Measurements from ENCODE around the gene KRTAP10-3.
"Not testable (repeated sequence)": the region's sequence is repeated elsewhere in the genome, so short reads cannot be mapped to it uniquely, and the experiment has no call there.

KRTAP10-3 gene

DNA sequence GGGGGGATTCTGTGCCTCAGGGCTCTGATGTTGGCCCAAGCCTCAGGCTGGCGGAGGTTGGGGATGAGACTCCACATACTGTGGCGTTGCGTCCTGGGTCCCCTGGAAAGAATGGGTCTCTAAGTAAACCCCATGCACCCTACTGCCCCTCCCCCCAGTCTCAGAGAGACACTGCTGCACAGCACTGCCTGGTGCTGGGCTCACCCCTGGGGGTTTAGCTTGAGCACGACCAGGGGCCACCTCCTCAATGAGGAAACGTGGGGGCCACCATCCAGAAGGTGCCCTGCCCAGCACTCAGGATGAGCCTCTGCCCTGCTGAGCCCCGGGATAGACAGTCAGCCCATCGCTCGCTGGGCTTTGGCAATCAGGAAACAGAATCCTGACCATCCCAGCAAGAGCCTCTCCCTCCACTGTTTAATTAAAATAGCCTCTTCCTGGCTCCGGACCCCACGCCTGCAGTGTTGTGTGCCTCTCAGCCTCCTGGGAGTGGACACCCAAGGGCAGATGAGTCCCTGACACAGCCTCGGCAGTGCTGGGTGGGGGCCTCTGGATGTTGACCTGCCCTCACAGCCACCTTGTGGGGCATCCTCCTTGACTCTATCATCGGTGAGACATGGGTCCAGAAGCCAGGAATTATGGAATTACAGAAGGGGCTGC is 11.4 kb upstream of the KRTAP10-3 start:
- DNase-seq, result no peak

DNA sequence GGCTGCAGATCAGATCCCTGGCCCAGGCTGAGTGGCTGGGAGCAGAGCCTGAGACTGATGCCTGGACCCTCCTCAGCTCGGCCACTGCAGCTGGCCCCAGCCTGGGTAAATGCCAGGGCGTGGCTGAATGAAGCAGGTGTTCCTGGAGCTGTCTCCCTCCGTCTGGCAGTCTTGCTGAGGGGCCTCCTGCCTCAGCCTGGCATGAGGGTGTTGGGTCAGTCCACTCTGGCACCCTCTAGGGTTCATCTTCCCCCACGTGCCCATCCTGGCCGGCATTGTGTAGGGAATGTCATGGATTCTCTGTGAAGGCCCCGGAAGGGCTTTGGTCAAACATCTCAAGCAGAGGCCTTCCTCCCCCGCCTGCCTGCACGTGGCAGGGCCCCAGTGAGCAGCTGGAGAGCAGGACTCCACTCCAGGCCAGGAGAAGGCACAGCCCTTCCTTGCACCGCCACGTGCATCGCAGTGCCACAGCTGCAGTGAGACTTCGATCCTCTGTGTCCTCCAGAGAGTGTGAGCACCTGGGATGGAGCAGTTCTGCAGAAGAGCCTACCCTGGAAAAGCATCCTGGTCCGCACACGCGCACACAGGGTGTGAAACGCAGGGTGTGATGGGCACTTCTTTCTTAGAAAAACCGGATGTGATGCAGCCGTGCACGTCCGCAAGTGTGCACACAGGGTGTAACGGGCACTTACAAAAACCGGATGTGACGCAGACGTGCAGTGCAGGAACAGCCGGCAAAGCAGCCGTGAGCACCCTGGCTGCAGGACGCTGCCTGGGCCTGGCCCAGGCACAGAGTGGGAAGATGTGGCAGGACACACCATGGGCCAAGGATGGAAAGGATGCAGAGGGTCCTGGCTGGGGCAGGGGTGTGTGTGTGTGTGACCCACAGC is 10.3 kb upstream of the KRTAP10-3 start:
- DNase-seq, result peak in 1 of 2 experiments; percentile 66

DNA sequence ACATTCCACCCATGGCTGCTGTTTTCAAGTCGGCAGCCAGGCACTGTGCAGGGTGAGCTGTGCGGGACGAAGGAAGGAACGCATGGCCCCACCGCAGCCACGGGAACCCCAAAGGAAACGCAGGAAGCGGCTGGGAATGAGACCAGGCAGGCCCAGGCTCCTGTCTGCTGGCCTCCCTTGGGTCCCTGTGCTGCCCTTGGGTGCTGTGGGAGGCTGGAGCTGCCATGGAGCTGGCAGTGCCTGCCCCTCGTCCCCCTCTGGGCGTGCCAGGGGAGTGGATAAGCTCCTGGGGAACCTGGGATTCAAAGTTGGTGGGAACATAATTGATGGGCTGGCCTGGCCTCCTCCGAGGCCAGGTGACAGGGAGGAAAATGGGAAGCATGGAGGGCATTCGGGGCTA is 9.7 kb upstream of the KRTAP10-3 start:
- no peak for DNase-seq

DNA sequence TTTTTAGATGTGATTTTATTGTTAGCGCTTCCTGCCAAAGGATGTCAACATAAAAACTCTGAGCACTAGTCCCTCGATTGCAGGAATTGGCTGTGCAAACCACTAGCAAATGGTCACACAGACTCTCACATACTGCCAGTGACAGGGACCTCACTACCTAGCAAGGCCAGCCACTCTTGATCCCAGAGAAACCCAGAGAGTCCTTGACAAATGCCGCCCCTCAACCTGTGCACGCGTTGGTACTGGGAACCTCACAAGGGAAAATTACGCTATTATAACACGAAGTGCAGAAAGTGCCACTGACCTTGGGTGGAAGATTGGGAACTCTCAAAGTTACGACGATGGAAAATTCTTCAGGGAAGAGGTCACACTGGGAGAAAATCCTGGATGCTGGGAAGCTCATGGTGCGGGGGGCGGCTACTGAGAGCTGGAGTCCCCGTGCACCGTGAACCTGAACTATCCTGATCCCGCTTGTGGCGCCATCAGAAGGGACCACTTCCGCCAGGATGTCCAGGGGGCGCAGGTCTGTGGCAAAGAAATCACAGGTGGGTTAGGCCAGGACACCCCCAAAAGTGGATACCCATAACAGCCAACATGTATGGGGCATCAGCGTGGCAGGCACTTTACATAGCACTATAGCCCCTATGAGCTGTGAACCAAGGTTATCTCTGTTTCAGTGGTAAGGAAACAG is 9.0 kb upstream of the KRTAP10-3 start:
- DNase-seq, result no peak

DNA sequence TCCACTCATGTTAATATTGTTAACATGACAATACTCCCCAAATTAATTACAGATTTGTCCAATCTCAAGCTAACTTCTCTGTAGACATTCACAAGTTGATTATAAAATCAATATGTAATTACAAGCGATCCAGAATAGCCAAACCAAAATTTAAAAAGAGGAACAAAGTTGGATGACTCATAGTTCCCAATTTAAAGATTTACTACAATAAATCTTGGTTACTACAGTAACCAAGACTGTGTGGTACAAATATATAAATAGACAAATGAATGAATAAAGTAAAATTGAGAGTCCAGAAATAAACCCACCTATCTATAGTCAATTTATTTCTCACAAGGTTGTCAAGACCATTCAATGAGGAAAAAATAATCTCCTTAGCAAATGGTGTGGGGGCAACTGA is 7.8 kb upstream of the KRTAP10-3 start:
- no peak for DNase-seq

DNA sequence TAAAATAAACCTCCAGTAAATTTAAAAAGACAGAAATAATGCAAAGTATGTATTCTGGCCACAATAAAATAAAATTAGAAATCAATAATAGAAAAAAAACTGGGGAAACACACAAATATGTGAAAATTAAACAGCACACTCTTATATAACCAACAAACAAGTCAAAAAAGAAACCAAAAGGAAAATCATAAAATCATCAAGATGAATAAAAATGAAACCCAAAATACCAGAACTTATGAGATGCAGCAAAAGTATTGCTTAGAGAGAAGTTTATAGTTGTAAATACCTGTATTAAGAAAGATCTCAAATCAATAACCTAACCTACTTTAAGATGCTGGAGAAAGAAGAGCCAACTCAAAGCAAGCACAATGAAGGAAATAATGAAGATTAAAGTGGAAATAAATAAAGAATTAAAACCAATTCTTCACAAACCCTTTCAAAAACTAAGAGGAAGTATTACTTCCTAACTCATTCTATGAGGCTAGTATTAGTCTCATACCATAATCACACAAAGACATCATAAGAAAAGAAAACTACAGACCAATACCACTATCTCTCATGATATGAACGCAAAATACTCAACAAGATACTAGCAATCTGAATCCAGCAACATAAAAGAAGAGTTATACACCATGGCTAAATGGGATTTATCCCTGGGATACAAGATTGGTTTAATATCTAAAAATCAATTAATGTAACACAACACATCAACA is 6.4 kb upstream of the KRTAP10-3 start:
- DNase-seq, result no peak

DNA sequence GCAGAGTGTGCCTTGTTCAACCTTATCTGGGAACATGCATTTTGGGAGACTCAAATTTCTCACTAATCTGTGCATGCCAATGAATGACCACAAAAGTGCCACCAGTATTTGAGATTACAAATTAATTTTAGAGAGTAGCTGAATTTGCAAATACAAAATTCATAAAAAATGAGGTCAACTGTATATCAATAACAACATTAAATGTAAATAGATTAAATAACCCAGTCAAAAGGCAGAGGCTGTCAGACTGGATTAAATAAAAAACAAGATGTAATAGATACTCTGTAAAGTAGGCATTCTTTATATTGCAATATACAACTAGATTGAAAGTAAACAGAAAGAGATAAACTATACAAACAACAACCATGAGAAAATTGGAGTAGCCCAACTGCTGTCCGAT is 5.5 kb upstream of the KRTAP10-3 start:
- no peak for DNase-seq

DNA sequence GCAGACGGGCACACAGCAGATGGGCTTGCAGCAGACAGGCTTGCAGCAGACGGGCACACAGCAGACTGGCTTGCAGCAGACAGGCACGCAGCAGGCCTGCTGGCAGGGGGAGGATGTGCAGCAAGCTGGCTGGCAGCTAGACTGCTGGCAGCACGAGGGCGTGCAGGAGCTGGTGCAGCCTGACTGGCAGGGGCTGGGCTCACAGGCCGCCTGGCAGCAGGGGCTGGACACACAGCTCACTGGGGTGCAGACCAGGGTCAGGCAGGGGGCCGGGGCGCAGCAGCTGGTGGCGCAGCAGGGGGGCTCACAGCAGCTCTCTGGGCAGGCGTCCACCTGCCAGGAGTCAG is 293 bp downstream of the KRTAP10-3 start:
- DNase-seq, result peak in 1 of 2 experiments; percentile 8

DNA sequence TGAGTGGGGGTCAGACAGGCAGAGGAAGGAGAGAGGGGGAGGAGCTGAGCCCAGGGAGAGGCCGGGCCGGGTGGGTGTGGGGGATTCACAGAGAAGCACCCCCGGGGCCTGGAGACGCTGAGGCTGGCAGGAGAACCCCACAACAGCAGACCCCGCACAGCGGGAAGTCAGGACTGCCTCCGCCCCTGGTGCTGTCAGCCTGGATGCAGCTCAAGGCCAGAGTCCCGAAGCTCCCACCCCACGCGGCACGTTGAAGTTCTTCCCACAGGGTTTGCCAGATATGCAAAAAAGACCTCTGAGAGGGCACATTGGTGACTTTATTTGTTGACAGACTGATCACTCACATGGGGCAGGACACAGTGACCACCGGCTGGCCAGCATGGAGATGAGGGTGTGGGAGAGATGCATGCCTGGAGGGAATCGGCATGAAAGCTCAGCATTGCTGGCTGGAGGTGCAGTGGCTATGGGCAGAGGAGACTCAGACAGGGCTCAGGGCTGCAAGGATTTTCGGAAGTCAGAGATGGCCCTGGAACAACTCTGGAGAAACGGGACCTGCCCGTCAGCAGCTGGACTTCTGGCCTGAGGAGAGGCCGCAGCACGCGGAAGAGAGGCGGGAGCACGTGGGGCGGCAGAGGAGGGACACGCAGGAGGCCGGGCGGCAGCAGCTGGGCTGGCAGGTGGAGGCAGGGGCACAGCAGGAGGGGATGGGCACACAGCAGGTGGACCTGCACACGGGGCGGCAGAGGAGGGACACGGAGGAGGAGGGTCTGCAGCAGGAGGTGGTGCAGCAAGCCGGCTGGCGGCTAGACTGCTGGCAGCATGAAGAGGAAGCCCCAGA is 885 bp downstream of the KRTAP10-3 start:
- DNase-seq, result no peak

DNA sequence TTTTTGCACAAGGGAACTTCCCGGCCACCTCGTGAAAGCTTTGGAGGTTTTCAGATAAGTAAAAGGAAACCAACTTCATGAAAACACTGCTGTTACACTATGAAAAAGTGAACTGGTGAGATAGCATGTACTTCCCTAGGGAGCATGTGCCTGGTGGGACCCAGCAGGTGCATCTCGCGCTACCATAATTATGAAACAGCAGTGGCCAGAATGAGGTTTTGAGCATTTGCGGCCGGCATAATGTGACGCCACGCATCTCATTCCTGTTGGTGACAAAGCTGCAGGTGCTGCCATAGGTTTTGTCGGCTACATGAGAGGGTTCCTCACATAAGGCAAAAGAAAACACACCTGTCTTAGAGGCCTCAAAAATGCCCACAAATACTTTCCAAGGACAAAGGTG is 1.7 kb downstream of the KRTAP10-3 start:
- no peak for DNase-seq

DNA sequence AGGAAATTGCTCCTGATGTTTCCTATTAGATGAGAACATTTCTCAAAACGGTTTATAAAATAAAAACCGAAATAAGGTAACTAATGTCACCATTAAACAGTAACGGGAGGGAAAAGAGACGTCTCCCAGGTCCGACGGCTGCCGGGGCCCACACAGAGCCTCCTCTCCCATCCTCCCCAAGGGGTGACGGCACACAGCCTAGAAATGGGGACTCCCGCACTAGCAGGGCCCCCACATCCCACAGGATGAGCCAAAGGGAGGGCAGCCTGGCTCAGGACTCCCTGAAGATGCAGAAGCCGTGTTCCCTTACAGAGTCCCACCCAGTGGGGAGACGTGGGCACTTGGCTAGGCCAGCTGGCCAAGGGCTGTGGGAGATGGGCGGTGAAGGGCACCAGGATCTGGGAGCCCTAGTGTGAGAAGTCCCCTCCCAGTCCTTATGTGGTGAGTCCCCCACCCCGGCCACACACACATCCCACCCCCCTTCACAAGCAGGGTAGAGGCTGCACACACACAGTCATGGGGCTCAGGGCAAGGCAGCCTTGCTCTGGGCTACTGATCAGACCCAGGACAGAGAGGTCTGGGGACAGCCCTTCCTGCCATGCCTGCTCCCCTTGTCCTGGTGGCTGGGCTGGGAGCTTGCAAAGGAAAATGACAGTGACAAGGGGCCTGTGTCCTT is 3.3 kb downstream of the KRTAP10-3 start:
- DNase-seq, result no peak

DNA sequence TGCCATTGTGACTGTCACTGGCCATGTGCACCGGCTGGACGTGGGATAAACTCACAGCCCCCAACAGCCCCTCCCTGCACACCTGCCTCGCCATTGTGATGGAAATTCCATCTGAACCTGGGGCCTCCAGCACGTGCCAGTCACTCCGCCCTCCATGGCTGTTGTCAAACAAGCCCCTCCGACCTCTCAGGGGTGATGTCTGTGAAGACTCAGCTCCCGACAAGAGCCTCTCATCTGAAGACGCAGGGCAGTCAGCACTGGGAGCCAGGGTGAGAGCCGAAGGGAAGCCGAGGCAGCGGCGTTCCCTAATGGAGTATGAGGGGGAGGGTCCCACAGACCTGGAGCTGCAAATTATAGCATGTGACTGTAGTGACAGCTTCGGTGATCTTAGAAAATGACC is 5.9 kb downstream of the KRTAP10-3 start:
- no peak for DNase-seq

DNA sequence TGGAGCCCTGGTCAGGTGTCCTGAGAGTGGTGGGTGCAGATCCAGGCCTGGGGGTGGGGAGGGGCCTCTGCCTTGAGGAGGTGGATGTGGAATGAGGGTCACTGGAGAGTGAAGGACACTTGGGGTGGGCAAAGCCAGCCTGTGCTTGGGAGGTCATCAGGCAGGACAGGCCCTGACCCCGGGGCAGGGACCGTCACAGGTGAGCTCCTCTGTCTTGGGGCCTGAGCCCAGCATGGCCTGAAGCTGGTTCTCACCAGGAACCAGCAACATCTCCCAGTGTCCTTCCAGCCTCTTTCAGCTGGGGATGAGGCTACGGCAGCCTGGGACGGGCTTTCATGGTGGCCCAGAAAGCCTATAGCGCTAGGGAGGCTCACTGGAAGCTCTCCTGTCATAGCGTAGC is 6.5 kb downstream of the KRTAP10-3 start:
- DNase-seq, result no peak

DNA sequence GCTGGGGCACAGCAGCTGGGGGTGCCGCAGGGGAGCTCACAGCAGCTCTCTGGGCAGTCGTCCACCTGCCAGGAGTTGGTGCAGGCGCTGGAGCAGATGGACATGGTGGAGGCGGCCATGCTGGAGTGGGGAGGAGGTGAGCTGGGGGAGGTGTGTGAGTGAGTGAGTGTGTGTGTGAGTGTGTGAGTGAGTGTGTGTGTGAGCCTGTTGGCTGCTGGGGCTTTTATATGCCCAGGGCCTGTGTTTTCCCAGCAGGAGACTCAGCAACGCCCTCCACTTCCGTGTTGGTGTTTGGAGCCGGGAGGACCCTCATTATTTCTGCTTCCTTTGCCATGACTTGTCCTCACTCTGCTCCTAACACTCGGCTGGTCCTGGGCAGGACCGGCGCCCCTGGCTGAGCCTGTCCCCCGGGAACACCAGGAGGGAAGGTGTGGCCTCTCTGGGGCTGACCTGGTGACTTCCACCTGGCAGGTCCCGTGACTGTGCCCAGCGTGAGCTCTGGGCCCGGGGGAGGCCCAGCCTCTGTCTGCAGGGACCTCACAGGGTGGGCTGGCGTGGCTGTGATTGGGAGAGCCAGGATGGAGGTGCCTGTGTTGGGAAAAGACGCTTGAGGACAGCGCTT is 7.1 kb downstream of the KRTAP10-3 start, which contains the start of gene KRTAP10-2:
TSS of gene KRTAP10-2 (minus strand) at position 166 of the 622 bp plus-strand sequence. CDS start at position 119, 47 bp downstream.
- DNase-seq, result peak in 1 of 2 experiments; percentile 26

DNA sequence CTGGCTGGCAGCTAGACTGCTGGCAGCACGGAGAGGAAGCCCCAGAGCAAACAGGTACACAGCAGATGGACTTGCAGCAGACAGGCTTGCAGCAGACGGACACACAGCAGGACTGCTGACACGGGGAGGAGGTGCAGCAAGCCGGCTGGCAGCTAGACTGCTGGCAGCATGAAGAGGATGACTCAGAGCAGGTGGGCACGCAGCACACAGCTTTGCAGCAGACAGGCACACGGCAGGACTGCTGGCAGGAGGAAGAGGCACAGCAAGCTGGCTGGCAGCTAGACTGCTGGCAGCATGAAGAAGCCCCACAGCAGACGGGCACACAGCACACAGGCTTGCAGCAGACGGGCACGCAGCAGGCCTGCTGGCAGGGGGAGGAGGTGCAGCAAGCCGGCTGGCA is 7.8 kb downstream of the KRTAP10-3 start:
- no peak for DNase-seq

DNA sequence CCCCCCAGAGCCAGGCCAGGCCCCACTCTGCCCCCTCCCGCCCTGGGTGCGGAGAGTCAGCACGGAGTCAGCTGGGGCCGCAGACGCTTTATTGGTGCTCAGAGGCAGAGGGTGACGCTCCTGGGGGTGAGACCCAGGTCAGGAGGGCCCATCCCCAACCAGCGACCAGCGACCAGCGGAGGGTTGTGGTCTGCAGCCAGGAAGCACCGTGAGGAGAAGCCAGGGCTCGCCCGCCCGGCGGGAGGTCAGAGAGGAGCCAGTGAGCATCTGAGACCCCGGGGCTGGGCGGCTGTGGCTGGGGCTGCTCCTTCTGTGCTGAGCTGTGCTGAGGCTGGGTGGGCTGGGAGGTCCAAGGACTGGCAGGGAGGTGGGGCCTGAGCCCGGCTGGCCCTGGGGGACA is 8.3 kb downstream of the KRTAP10-3 start:
- not testable (repeated sequence) for DNase-seq

DNA sequence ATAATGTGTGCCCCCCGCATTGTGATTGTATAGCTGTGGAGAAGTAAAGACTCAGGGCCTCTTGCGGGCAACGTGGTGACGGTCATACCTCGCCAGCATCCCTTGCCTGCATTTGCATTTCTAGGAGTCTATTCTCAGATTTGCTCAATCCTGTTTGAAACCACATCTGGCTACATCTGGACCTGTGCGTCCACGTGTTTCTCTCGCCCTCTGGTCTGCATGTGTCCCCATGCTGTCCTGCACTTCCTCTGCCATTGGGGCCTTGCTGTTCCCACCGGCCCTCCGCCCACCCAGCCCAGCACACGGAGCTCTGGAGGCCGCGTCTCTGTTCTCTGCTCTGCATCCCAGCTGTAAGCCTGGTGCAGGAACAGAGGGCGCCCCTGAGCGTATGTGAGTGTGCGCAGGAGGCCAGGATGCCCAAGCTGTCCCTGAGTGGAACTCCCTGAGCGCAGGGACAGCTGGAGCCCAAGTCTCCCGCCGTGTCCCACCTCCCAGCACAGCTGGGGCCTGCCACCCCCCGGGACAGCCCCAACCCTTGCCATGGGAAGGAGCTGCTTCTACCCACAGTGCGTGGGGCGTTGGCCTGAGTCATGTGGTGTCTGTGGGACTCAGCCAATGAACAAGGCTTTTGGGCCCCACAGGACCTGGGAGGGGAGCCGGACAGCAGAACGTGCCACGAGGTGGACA is 8.9 kb downstream of the KRTAP10-3 start:
- DNase-seq, result peak in 1 of 2 experiments; percentile 75

DNA sequence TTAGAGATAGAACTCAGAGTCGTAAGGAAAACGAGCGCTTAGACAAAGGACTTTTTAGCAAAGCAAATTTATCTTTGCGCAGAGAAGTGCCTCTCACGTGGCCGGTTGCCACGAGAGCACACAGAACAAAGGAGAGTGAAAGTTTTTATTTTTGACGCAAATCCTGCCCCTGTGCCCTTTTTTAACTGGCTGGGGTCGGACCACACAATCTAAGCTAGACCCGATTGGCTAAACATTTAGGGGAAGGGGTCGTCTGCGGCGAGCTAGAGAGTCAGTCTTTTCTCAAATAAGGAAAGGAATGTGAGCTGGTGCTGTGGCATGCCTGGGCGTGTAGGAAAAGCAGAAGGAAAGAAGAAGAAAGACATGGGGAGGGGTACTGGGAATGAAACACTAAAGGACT is 9.7 kb downstream of the KRTAP10-3 start:
- no peak for DNase-seq

DNA sequence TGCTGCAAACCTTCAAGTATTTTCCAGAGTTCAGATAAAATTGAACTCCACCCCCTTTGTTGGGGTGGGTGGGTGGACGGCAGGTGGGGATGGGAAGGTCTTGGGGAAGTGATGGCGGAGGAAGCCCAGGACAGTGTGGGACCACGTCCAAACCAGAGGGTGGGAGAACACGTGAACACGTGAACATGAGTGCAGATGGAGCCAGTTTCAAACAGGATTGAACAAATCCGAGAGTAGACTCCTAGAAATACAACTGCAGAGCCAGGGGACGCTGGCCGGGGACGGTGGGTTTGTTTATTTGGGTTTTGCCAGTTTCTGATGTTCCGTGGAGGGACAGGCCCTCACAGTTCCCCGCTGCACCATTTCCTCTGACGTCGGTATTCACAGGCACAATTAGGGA is 10.2 kb downstream of the KRTAP10-3 start:
- DNase-seq, result no peak

DNA sequence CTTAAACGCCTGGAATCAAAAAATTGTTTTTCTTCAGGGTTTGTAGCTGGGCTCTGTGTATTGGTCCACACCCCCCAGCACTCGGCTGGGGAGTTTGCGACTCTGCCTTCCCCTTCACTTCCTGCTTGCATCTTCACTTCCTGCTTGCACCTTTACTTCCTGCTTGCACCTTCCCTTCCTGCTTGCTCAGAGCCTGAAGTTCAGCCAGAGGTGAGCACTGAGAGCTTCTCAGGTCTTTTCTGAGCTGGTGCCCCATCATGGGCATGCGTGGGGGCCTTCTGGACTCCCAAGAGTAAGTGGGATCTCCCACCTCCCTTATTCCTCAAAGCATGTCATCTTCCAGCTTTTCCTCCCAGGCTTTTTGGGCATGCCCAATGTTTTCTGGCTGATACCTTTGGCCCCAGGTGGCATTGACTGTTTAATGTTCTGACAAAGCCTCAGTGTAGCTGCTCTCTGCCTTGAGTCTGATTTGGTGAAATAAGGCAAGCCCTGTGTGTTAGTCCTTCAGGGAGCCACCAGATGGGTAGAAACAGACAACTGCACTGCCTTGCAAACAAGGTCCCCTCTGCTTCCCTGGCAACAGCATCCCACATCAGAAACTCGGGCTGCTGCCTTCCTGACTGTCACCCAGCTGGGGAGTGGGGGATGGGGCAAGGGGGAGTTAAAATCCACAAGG is 10.8 kb downstream of the KRTAP10-3 start:
- DNase-seq, result no peak
